GM12878 (cell line): ENCODE data around the gene DDAH1. TPM values are rescaled to one million over a fixed set of nuclear protein-coding genes. Genes with fewer than 3 reads are reported as not detected.

Experiments
- ATAC-seq: fragments of 200-7000 bp; cut with Tn5 transposase; 3 replicates; pipeline ENCODE4 v1.9.1; 2020; ENCODE audit warnings: mild to moderate bottlenecking, moderate library complexity
- BruUV-seq: library from RNA; stranded (reverse); fragments of 400-500 nt; replicated peaks from 2 replicates; lab custom pipeline; 2021; lab: Mats Ljungman, UMichigan
- CTCF ChIA-PET: fragments of 300-600 bp; sonication (Branson Sonifier 250); formaldehyde crosslinking; extraction: SDS; loops from one replicate; lab custom pipeline; 2021; ENCODE audit warnings: inconsistent platforms; lab: Yijun Ruan, JAX
- POLR2A ChIA-PET: fragments of 350-600 bp; formaldehyde crosslinking; extraction: SDS; loops from one replicate; lab custom pipeline; 2021; ENCODE audit warnings: inconsistent platforms; lab: Charles Lee
- RAD21 ChIA-PET: fragments of 300-600 bp; sonication (Branson Sonifier 250); formaldehyde crosslinking; loops from one replicate; lab custom pipeline; 2023; ENCODE audit warnings: antibody characterized with exemption; ENCODE audit not compliant: unreplicated experiment; lab: Charles Lee
- SMC1A ChIA-PET: fragments of 300-600 bp; sonication (Branson Sonifier 250); formaldehyde crosslinking; loops from one replicate; lab custom pipeline; 2023; ENCODE audit not compliant: unreplicated experiment, uncharacterized antibody; lab: Charles Lee
- DNase-seq: peaks from one replicate; pipeline ENCODE4 v3.0.0-alpha.2; 2011; ENCODE audit warnings: low read depth, low spot score
- FAIRE-seq: peaks from 3 replicates; lab custom pipeline; 2011; peaks lifted over from hg19 to GRCh38; lab: Jason Lieb, UNC
- H2AFZ ChIP-seq: 2 replicates; pipeline ENCODE4 v1.6.0; 2011; ENCODE audit warnings: low read depth, low read length, control low read depth; ENCODE audit not compliant: control insufficient read depth
- H3K27ac ChIP-seq: 2 replicates; pipeline ENCODE4 v1.5.1; 2011; ENCODE audit warnings: control low read depth; ENCODE audit not compliant: control insufficient read depth, insufficient read depth
- H3K27me3 ChIP-seq, 2 experiments: replicated peaks in 1 of 2; 2 replicates each; pipeline versions ENCODE4 v1.6.0 to v1.6.1; 2011; ENCODE audit warnings: low read length in 1 of 2; ENCODE audit not compliant: control insufficient read depth in 2 of 2, insufficient read depth in 2 of 2
- H3K36me3 ChIP-seq, 2 experiments: 2 replicates each; pipeline ENCODE4 v1.5.1; 2011; ENCODE audit warnings: low read length in 1 of 2; ENCODE audit not compliant: control insufficient read depth in 2 of 2, insufficient read depth in 2 of 2
- H3K4me1 ChIP-seq: 2 replicates; pipeline ENCODE4 v1.6.1; 2011; ENCODE audit warnings: mild to moderate bottlenecking, low read length, moderate library complexity, mixed read lengths; ENCODE audit not compliant: control insufficient read depth, insufficient read depth
- H3K4me2 ChIP-seq: 2 replicates; pipeline ENCODE4 v1.6.0; 2011; ENCODE audit warnings: control low read depth; ENCODE audit not compliant: control insufficient read depth, insufficient read depth
- H3K4me3 ChIP-seq: fragments of 200-600 bp; sonication (generic); 2 replicates; pipeline ENCODE4 v1.5.1; 2016
- H3K79me2 ChIP-seq: 2 replicates; pipeline ENCODE4 v1.6.0; 2011; ENCODE audit warnings: low read length; ENCODE audit not compliant: control insufficient read depth, insufficient read depth
- H3K9ac ChIP-seq: 2 replicates; pipeline ENCODE4 v1.8.0; 2011; ENCODE audit warnings: low read length, control low read depth, mixed read lengths; ENCODE audit not compliant: control insufficient read depth, insufficient read depth
- H3K9me3 ChIP-seq: replicated peaks from 3 replicates; pipeline ENCODE4 v1.5.1; 2011; ENCODE audit warnings: mild to moderate bottlenecking, low read length; ENCODE audit not compliant: control insufficient read depth, insufficient read depth
- H4K20me1 ChIP-seq: 2 replicates; pipeline ENCODE4 v1.6.0; 2011; ENCODE audit not compliant: control insufficient read depth, insufficient read depth
- ASH2L ChIP-seq: fragments of 300-600, 200-600 bp; sonication (generic); IDR thresholded peaks from 2 replicates; pipeline ENCODE4 v1.6.1; 2017; ENCODE audit warnings: low read depth, mild to moderate bottlenecking, borderline replicate concordance
- CHD2 ChIP-seq: IDR thresholded peaks from 2 replicates; pipeline ENCODE4 v1.6.1; 2011; ENCODE audit warnings: low read depth, low read length, improper control_type of control experiment, borderline replicate concordance
- CHD4 ChIP-seq: fragments of 200-600 bp; sonication (generic); IDR thresholded peaks from 2 replicates; pipeline ENCODE4 v1.6.1; 2016; ENCODE audit warnings: mild to moderate bottlenecking
- CREB1 ChIP-seq: IDR thresholded peaks from 2 replicates; pipeline ENCODE4 v1.6.1; 2012; ENCODE audit warnings: low read depth, mild to moderate bottlenecking, inconsistent platforms
- EED ChIP-seq: sonication (generic); IDR thresholded peaks from 2 replicates; pipeline ENCODE4 v1.6.1; 2016; ENCODE audit warnings: antibody characterized with exemption, low read depth
- EGR1 ChIP-seq, 2 experiments: IDR thresholded peaks; 1 replicate in 1 of 2; 2 replicates in 1 of 2; pipeline ENCODE4 v1.6.1; 2011 to 2012; ENCODE audit warnings: low read depth in 2 of 2, low read length in 2 of 2, borderline replicate concordance in 1 of 2, mild to moderate bottlenecking in 1 of 2, moderate library complexity in 1 of 2
- IKZF2 ChIP-seq, 2 experiments: fragments of 450-650 bp; IDR thresholded peaks; 2 replicates each; pipeline ENCODE4 v1.6.1; 2017; ENCODE audit warnings: mild to moderate bottlenecking in 2 of 2, moderate library complexity in 2 of 2
- TARDBP ChIP-seq: IDR thresholded peaks from 2 replicates; pipeline ENCODE4 v1.6.1; 2016; ENCODE audit warnings: borderline replicate concordance
- YY1 ChIP-seq: IDR thresholded peaks from 2 replicates; pipeline ENCODE4 v1.6.1; 2011; ENCODE audit warnings: low read depth, mild to moderate bottlenecking, low read length
- ZBED1 ChIP-seq: IDR thresholded peaks from 2 replicates; pipeline ENCODE4 v1.6.1; 2016; ENCODE audit warnings: borderline replicate concordance
- WGBS: methylation state at CpG from one replicate; pipeline ENCODE4 v1.1.6; 2016; ENCODE audit warnings: low lambda C conversion rate; ENCODE audit not compliant: insufficient replicate concordance, insufficient coverage; ENCODE audit errors: missing lambda C conversion rate; 5-methylcytosine and 5-hydroxymethylcytosine counted together
- in situ Hi-C: fragments of 300-500 bp; cut with MboI; formaldehyde crosslinking; loops from 9 replicates; pipeline ENCODE4 v1.14.3; 2018; ENCODE audit warnings: mixed read lengths
- intact Hi-C: fragments of 100-400 bp; cut with micrococcal nuclease; formaldehyde crosslinking; loops from one replicate; pipeline ENCODE4 v1.14.2; 2022; ENCODE audit not compliant: unreplicated experiment
- polyA plus RNA-seq, 11 experiments: library from polyadenylated mRNA; depleted of rRNA in 4 of 11; unstranded in 6 of 11; stranded (reverse) in 5 of 11; fragments of >200 nt; fragmentation: Nextera tagmentation in 4 of 11; fragmentation: Illumina TruSeq in 1 of 11; extraction: Ambion mirVana in 4 of 11; extraction: Trizol in 1 of 11; gene quantifications; 1 replicate in 1 of 11; 2 replicates in 10 of 11; pipeline versions ENCODE4 v1.2.1 to v1.2.3, GENCODE V29; 2011 to 2016; ENCODE audit warnings: inconsistent platforms in 2 of 11, missing spikeins in 2 of 11, low read depth in 1 of 11
- total RNA-seq, 4 experiments: library from RNA; depleted of rRNA in 3 of 4; stranded (reverse); fragments of >200 nt in 3 of 4; fragmentation: Illumina TruSeq in 1 of 4; extraction: Trizol in 1 of 4; gene quantifications; 2 replicates each; pipeline versions ENCODE4 v1.2.1 to v1.2.3, GENCODE V29; 2013 to 2021
- TF ChIP-seq, protein P1 (sequence below): IDR thresholded peaks from 2 replicates; pipeline ENCODE4 v1.6.1; 2011; ENCODE audit warnings: mild to moderate bottlenecking, low read depth, low read length, moderate library complexity; ENCODE audit not compliant: insufficient replicate concordance
- TF ChIP-seq, protein P2 (sequence below): fragments of 450-650 bp; IDR thresholded peaks from 2 replicates; pipeline ENCODE4 v1.6.1; 2017; ENCODE audit warnings: borderline replicate concordance
- TF ChIP-seq, protein P3 (sequence below): fragments of 450-650 bp; formaldehyde crosslinking; IDR thresholded peaks from 2 replicates; pipeline ENCODE4 v1.4.0; 2022; ENCODE audit warnings: mild to moderate bottlenecking, moderate library complexity
- TF ChIP-seq, protein P4 (sequence below): fragments of 450-650 bp; IDR thresholded peaks from 2 replicates; pipeline ENCODE4 v1.6.1; 2017; ENCODE audit warnings: mild to moderate bottlenecking
- TF ChIP-seq, protein P5 (sequence below): IDR thresholded peaks from 2 replicates; pipeline ENCODE4 v1.6.1; 2012; ENCODE audit warnings: low read depth, low read length, improper control_type of control experiment

Gene DDAH1
- total and polyA plus RNA-seq, 10 of the 15 experiments (the other 5 are each of a cell fraction or from before 2014, with no cell fraction given): 0.07 to 0.88 (median 0.27) TPM; not detected in 6

DNA sequence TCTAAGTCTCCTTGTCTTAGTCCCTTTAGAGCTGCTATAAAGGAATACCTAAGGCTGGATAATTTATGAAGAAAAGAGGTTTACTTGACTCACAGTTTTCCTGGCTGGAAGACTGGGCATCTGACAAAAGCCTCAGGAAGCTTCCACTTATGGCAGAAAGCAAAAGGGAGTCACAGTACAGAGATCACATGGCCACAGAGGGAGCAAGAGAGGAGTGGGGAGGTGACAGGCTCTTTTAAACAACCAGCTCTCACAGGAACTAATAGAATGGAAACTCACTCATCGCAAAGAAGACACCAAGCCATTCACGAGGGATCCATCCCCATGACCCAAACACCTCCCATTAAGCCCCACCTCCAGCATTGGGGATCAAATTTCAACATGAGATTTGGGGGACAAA, 68.8 kb downstream of the DDAH1 start:
- RAD21 ChIA-PET: no interaction called here
- H3K4me2 ChIP-seq: no peak overlapping the region
- SMC1A ChIA-PET: interaction anchor here (0.6 kb wide), 1 partner anchor 155 kb away, joined by 3 read pairs; no protein-coding TSS in a partner anchor
- no peaks in the 10 kb centered on the region for H3K4me1 ChIP-seq
- no peak overlapping the region for H3K27ac ChIP-seq
- no peaks in the 10 kb centered on the region for H3K79me2 ChIP-seq
- ATAC-seq (no peak), DNase-seq (no peak), FAIRE-seq (no peak)
- intact Hi-C loops: no loop called here
- H4K20me1 ChIP-seq: no peaks in the 10 kb centered on the region
- no peaks in the 10 kb centered on the region for H3K9me3 ChIP-seq
- H3K9ac ChIP-seq: no peak overlapping the region
- CTCF ChIA-PET: interaction anchor here (0.7 kb wide), 2 partner anchors 180 to 571 kb away, joined by 4 to 5 read pairs; no protein-coding TSS in a partner anchor
- H3K27me3 ChIP-seq: no peaks in the 10 kb centered on the region
- no peak overlapping the region for H2AFZ ChIP-seq
- BruUV-seq: no TSS peak
- no peak overlapping the region for H3K4me3 ChIP-seq
- 93% methylated on average over 2 of the region's 2 CpGs for WGBS
- in situ Hi-C loops: no loop called here
- no peaks in the 10 kb centered on the region for H3K36me3 ChIP-seq
- POLR2A ChIA-PET: no interaction called here
- TF ChIP-seq CHD4 (no peak), ZBED1 (no peak), EGR1 (IDR thresholded peaks at IDR 0.05; ENCODE audit: borderline replicate concordance in 1 of 2, low read depth in 2 of 2, low read length in 2 of 2) (no peak), TARDBP (no peak), CHD2 (no peak), ASH2L (no peak), EED (no peak), CREB1 (no peak), IKZF2 (IDR thresholded peaks at IDR 0.05) (no peak), YY1 (no peak)
- TF ChIP-seq, protein P1, sequence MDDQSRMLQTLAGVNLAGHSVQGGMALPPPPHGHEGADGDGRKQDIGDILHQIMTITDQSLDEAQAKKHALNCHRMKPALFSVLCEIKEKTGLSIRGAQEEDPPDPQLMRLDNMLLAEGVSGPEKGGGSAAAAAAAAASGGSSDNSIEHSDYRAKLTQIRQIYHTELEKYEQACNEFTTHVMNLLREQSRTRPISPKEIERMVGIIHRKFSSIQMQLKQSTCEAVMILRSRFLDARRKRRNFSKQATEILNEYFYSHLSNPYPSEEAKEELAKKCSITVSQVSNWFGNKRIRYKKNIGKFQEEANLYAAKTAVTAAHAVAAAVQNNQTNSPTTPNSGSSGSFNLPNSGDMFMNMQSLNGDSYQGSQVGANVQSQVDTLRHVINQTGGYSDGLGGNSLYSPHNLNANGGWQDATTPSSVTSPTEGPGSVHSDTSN: no peak
- TF ChIP-seq, protein P2, sequence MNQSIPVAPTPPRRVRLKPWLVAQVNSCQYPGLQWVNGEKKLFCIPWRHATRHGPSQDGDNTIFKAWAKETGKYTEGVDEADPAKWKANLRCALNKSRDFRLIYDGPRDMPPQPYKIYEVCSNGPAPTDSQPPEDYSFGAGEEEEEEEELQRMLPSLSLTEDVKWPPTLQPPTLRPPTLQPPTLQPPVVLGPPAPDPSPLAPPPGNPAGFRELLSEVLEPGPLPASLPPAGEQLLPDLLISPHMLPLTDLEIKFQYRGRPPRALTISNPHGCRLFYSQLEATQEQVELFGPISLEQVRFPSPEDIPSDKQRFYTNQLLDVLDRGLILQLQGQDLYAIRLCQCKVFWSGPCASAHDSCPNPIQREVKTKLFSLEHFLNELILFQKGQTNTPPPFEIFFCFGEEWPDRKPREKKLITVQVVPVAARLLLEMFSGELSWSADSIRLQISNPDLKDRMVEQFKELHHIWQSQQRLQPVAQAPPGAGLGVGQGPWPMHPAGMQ: no peak
- TF ChIP-seq, protein P3, sequence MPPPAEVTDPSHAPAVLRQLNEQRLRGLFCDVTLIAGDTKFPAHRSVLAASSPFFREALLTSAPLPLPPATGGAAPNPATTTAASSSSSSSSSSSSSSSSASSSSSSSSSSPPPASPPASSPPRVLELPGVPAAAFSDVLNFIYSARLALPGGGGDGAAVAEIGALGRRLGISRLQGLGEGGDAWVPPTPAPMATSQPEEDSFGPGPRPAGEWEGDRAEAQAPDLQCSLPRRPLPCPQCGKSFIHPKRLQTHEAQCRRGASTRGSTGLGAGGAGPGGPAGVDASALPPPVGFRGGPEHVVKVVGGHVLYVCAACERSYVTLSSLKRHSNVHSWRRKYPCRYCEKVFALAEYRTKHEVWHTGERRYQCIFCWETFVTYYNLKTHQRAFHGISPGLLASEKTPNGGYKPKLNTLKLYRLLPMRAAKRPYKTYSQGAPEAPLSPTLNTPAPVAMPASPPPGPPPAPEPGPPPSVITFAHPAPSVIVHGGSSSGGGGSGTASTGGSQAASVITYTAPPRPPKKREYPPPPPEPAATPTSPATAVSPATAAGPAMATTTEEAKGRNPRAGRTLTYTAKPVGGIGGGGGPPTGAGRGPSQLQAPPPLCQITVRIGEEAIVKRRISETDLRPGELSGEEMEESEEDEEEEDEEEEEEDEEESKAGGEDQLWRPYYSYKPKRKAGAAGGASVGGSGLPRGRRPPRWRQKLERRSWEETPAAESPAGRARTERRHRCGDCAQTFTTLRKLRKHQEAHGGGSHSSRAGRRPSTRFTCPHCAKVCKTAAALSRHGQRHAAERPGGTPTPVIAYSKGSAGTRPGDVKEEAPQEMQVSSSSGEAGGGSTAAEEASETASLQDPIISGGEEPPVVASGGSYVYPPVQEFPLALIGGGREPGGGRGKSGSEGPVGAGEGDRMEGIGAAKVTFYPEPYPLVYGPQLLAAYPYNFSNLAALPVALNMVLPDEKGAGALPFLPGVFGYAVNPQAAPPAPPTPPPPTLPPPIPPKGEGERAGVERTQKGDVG: no peak
- TF ChIP-seq, protein P4, sequence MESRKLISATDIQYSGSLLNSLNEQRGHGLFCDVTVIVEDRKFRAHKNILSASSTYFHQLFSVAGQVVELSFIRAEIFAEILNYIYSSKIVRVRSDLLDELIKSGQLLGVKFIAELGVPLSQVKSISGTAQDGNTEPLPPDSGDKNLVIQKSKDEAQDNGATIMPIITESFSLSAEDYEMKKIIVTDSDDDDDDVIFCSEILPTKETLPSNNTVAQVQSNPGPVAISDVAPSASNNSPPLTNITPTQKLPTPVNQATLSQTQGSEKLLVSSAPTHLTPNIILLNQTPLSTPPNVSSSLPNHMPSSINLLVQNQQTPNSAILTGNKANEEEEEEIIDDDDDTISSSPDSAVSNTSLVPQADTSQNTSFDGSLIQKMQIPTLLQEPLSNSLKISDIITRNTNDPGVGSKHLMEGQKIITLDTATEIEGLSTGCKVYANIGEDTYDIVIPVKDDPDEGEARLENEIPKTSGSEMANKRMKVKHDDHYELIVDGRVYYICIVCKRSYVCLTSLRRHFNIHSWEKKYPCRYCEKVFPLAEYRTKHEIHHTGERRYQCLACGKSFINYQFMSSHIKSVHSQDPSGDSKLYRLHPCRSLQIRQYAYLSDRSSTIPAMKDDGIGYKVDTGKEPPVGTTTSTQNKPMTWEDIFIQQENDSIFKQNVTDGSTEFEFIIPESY: no peak
- TF ChIP-seq, protein P5, sequence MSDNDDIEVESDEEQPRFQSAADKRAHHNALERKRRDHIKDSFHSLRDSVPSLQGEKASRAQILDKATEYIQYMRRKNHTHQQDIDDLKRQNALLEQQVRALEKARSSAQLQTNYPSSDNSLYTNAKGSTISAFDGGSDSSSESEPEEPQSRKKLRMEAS: no peak
